Neural progenitor cell (in vitro differentiated cells): Measurements from ENCODE around the gene EXOSC7.

Source experiments
- EZH2 ChIP-seq: fragments of 200-600 bp; sonication (generic); IDR thresholded peaks from 2 replicates; pipeline ENCODE4 v1.6.1; 2017; ENCODE audit warnings: antibody characterized with exemption, mild to moderate bottlenecking, moderate library complexity
- EZH2phosphoT487 ChIP-seq: fragments of 200-600 bp; sonication (generic); IDR thresholded peaks from 2 replicates; pipeline ENCODE4 v1.6.1; 2017; ENCODE audit warnings: antibody characterized with exemption
- TF ChIP-seq, protein P1 (sequence below): fragments of 200-600 bp; sonication (generic); IDR thresholded peaks from 2 replicates; pipeline ENCODE4 v1.5.1; 2017; ENCODE audit warnings: antibody characterized with exemption, mild to moderate bottlenecking

DNA sequence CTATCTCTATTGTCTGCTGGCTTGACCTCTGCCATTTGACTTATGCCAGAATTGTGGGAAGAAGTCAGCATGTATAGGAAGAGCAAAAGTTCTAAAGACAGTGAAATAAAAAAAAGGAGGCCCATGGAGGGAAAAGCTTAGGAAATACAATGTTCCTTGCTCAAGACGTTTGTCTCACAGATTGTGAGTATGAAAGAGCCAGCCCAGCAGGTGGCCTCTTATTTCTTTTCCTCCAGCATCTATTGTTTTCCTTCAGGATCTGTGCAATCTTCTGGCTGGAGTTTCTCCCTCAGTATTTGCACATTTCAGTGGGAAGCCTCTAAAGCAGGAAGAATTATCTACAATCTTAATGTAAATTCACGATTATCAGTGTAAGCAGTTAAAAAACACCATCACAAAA is 43.8 kb upstream of the EXOSC7 start:
- TF ChIP-seq, protein P1, sequence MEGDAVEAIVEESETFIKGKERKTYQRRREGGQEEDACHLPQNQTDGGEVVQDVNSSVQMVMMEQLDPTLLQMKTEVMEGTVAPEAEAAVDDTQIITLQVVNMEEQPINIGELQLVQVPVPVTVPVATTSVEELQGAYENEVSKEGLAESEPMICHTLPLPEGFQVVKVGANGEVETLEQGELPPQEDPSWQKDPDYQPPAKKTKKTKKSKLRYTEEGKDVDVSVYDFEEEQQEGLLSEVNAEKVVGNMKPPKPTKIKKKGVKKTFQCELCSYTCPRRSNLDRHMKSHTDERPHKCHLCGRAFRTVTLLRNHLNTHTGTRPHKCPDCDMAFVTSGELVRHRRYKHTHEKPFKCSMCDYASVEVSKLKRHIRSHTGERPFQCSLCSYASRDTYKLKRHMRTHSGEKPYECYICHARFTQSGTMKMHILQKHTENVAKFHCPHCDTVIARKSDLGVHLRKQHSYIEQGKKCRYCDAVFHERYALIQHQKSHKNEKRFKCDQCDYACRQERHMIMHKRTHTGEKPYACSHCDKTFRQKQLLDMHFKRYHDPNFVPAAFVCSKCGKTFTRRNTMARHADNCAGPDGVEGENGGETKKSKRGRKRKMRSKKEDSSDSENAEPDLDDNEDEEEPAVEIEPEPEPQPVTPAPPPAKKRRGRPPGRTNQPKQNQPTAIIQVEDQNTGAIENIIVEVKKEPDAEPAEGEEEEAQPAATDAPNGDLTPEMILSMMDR: no peak
- no peak for TF ChIP-seq EZH2
- no peak for TF ChIP-seq EZH2phosphoT487
